H1 (cell line): ENCODE measurements around the gene ACER3. TPM values are rescaled to one million over a fixed set of nuclear protein-coding genes. Genes with fewer than 3 reads are reported as not detected.

ENCODE experiments used
- polyA plus RNA-seq, 7 experiments: library from polyadenylated mRNA; depleted of rRNA in 3 of 7; stranded (reverse) in 5 of 7; unstranded in 2 of 7; fragments of >200 nt in 5 of 7; fragments of 200-250 nt in 2 of 7; gene quantifications; 1 replicate in 5 of 7; 2 replicates in 1 of 7; 4 replicates in 1 of 7; pipeline versions ENCODE4 v1.2.1 to v1.2.3, GENCODE V29; 2011 to 2013; ENCODE audit warnings: missing spikeins in 2 of 7, mixed read lengths in 2 of 7
- total RNA-seq: library from RNA; stranded (reverse); fragmentation: NEBNext Ultra II Directional; extraction: Animal tissue kit (Norgen Biotek cat#: 25700); gene quantifications from 2 replicates; pipeline ENCODE4 v1.2.1, GENCODE V29; 2021
- TF ChIP-seq, protein P1 (sequence below): fragments of 300-600 bp; sonication (generic); IDR thresholded peaks from 2 replicates; pipeline ENCODE4 v1.7.1; 2012; ENCODE audit warnings: low read length, moderate library complexity, mild to moderate bottlenecking, inconsistent platforms; ENCODE audit not compliant: insufficient replicate concordance

The ACER3 gene
- total and polyA plus RNA-seq, 2 of the 8 experiments (the other 6 are each of a cell fraction or from before 2014, with no cell fraction given) = 5.7 to 16.2 TPM

DNA sequence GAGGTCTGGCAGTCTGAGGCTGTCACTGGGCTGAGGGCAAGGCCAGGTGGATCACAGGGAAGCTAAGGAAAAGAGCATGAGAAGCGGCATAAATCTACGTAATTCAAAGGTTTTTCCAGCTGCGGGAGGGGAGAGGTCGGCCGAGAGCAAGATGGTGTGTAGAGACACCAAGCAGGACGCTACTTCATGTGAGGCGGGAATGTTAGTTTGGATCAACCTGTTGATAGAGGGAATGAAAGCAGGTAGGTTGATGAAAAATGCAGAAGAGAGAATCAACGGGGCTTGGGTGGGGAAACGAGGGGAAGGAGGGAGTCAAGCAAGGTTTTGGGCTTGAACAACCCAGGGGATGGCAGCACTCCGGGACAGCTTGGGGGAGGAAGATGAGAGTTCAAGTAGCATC lies 176.3 kb downstream of the ACER3 start (continued):
- TF ChIP-seq, protein P1, sequence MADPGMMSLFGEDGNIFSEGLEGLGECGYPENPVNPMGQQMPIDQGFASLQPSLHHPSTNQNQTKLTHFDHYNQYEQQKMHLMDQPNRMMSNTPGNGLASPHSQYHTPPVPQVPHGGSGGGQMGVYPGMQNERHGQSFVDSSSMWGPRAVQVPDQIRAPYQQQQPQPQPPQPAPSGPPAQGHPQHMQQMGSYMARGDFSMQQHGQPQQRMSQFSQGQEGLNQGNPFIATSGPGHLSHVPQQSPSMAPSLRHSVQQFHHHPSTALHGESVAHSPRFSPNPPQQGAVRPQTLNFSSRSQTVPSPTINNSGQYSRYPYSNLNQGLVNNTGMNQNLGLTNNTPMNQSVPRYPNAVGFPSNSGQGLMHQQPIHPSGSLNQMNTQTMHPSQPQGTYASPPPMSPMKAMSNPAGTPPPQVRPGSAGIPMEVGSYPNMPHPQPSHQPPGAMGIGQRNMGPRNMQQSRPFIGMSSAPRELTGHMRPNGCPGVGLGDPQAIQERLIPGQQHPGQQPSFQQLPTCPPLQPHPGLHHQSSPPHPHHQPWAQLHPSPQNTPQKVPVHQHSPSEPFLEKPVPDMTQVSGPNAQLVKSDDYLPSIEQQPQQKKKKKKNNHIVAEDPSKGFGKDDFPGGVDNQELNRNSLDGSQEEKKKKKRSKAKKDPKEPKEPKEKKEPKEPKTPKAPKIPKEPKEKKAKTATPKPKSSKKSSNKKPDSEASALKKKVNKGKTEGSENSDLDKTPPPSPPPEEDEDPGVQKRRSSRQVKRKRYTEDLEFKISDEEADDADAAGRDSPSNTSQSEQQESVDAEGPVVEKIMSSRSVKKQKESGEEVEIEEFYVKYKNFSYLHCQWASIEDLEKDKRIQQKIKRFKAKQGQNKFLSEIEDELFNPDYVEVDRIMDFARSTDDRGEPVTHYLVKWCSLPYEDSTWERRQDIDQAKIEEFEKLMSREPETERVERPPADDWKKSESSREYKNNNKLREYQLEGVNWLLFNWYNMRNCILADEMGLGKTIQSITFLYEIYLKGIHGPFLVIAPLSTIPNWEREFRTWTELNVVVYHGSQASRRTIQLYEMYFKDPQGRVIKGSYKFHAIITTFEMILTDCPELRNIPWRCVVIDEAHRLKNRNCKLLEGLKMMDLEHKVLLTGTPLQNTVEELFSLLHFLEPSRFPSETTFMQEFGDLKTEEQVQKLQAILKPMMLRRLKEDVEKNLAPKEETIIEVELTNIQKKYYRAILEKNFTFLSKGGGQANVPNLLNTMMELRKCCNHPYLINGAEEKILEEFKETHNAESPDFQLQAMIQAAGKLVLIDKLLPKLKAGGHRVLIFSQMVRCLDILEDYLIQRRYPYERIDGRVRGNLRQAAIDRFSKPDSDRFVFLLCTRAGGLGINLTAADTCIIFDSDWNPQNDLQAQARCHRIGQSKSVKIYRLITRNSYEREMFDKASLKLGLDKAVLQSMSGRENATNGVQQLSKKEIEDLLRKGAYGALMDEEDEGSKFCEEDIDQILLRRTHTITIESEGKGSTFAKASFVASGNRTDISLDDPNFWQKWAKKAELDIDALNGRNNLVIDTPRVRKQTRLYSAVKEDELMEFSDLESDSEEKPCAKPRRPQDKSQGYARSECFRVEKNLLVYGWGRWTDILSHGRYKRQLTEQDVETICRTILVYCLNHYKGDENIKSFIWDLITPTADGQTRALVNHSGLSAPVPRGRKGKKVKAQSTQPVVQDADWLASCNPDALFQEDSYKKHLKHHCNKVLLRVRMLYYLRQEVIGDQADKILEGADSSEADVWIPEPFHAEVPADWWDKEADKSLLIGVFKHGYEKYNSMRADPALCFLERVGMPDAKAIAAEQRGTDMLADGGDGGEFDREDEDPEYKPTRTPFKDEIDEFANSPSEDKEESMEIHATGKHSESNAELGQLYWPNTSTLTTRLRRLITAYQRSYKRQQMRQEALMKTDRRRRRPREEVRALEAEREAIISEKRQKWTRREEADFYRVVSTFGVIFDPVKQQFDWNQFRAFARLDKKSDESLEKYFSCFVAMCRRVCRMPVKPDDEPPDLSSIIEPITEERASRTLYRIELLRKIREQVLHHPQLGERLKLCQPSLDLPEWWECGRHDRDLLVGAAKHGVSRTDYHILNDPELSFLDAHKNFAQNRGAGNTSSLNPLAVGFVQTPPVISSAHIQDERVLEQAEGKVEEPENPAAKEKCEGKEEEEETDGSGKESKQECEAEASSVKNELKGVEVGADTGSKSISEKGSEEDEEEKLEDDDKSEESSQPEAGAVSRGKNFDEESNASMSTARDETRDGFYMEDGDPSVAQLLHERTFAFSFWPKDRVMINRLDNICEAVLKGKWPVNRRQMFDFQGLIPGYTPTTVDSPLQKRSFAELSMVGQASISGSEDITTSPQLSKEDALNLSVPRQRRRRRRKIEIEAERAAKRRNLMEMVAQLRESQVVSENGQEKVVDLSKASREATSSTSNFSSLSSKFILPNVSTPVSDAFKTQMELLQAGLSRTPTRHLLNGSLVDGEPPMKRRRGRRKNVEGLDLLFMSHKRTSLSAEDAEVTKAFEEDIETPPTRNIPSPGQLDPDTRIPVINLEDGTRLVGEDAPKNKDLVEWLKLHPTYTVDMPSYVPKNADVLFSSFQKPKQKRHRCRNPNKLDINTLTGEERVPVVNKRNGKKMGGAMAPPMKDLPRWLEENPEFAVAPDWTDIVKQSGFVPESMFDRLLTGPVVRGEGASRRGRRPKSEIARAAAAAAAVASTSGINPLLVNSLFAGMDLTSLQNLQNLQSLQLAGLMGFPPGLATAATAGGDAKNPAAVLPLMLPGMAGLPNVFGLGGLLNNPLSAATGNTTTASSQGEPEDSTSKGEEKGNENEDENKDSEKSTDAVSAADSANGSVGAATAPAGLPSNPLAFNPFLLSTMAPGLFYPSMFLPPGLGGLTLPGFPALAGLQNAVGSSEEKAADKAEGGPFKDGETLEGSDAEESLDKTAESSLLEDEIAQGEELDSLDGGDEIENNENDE = no peak
- TF ChIP-seq, all 59 proteins: peak for 0
